Measurements from ENCODE around the gene TP73.

The TP73 gene

GRCh38 chr1:3654549-3655281 is 2.4 kb downstream of the TP73 start:
- DNase-seq: no peak

GRCh38 chr1:3656450-3657095 is 4.3 kb downstream of the TP73 start:
- DNase-seq: no peak

GRCh38 chr1:3657096-3657475 is 4.8 kb downstream of the TP73 start:
- DNase-seq: no peak

GRCh38 chr1:3657578-3658230 is 5.4 kb downstream of the TP73 start:
- no peak for DNase-seq

- DNase-seq: no peak
Observed at GRCh38 chr1:3658231-3658615, 5.9 kb downstream of the TP73 start.

GRCh38 chr1:3659093-3659492 is 6.8 kb downstream of the TP73 start:
- DNase-seq: no peak

- DNase-seq: no peak
Observed at GRCh38 chr1:3660704-3661103, 8.4 kb downstream of the TP73 start.

- DNase-seq: no peak
Observed at GRCh38 chr1:3661631-3662030, 9.3 kb downstream of the TP73 start.

GRCh38 chr1:3662080-3662671 is 9.9 kb downstream of the TP73 start:
- no peak for DNase-seq

- DNase-seq: no peak
Observed at GRCh38 chr1:3663999-3664699, 11.8 kb downstream of the TP73 start.

- DNase-seq: no peak
Observed at GRCh38 chr1:3664700-3665375, 12.5 kb downstream of the TP73 start.

- no peak for DNase-seq
Observed at GRCh38 chr1:3668148-3668547, 15.8 kb downstream of the TP73 start.

- no peak for DNase-seq
Observed at GRCh38 chr1:3668585-3669300, 16.4 kb downstream of the TP73 start.

GRCh38 chr1:3669421-3669821 is 17.1 kb downstream of the TP73 start:
- no peak for DNase-seq

- DNase-seq: no peak
Observed at GRCh38 chr1:3669971-3670431, 17.7 kb downstream of the TP73 start.

- DNase-seq: no peak
Observed at GRCh38 chr1:3670823-3671265, 18.5 kb downstream of the TP73 start.

- no peak for DNase-seq
Observed at GRCh38 chr1:3671371-3672180, 19.3 kb downstream of the TP73 start.

- DNase-seq: no peak
Observed at GRCh38 chr1:3672231-3672970, 20.1 kb downstream of the TP73 start.

- DNase-seq: no peak
Observed at GRCh38 chr1:3672971-3673361, 20.6 kb downstream of the TP73 start.
